Activated CD4-positive, alpha-beta T cell treated with anti-CD3 and anti-CD28 coated beads, Interleukin-2, amount 50 U/mL, for 48 hours (primary cell): ENCODE measurements around the gene QSOX1.

Experiments
- DNase-seq, 2 experiments: peaks; one replicate each; pipeline ENCODE4 v3.0.0-alpha.2; 2020

QSOX1 gene

GRCh38 chr1:180218806-180219765 lies 64.4 kb downstream of the QSOX1 start:
- DNase-seq: no peak

- DNase-seq: no peak
Measured at GRCh38 chr1:180219776-180220175, 65.1 kb downstream of the QSOX1 start.

GRCh38 chr1:180221462-180221861 lies 66.8 kb downstream of the QSOX1 start:
- DNase-seq: no peak

GRCh38 chr1:180224902-180225301 lies 70.2 kb downstream of the QSOX1 start:
- no peak for DNase-seq

- no peak for DNase-seq
Measured at GRCh38 chr1:180225403-180225802, 70.7 kb downstream of the QSOX1 start.

- DNase-seq: no peak
Measured at GRCh38 chr1:180227861-180228647, 73.4 kb downstream of the QSOX1 start.

GRCh38 chr1:180228648-180229482 lies 74.2 kb downstream of the QSOX1 start:
- DNase-seq: no peak

- peak; percentile 35 to 39 for DNase-seq
Measured at GRCh38 chr1:180229483-180230415, 75.1 kb downstream of the QSOX1 start, which contains the start of gene LHX4. LHX4 (plus strand) TSS chr1:180230264; CDS start chr1:180230530, 266 bp downstream.

- no peak for DNase-seq
Measured at GRCh38 chr1:180230416-180230790, 75.7 kb downstream of the QSOX1 start.

GRCh38 chr1:180230791-180231505 lies 76.3 kb downstream of the QSOX1 start:
- DNase-seq: peak in 1 of 2 experiments; percentile 16

GRCh38 chr1:180231506-180231921 lies 76.8 kb downstream of the QSOX1 start:
- peak; percentile 30 to 51 for DNase-seq

- no peak for DNase-seq
Measured at GRCh38 chr1:180231936-180232335, 77.3 kb downstream of the QSOX1 start.

GRCh38 chr1:180232521-180233043 lies 77.9 kb downstream of the QSOX1 start:
- no peak for DNase-seq

GRCh38 chr1:180233191-180234011 lies 78.7 kb downstream of the QSOX1 start:
- no peak for DNase-seq

- DNase-seq: peak in 1 of 2 experiments; percentile 20
Measured at GRCh38 chr1:180234369-180235076, 79.9 kb downstream of the QSOX1 start.

- DNase-seq: no peak
Measured at GRCh38 chr1:180235077-180235501, 80.4 kb downstream of the QSOX1 start.

GRCh38 chr1:180235502-180236239 lies 81.0 kb downstream of the QSOX1 start:
- no peak for DNase-seq
